ENCODE results near the gene NTN3.

DNA sequence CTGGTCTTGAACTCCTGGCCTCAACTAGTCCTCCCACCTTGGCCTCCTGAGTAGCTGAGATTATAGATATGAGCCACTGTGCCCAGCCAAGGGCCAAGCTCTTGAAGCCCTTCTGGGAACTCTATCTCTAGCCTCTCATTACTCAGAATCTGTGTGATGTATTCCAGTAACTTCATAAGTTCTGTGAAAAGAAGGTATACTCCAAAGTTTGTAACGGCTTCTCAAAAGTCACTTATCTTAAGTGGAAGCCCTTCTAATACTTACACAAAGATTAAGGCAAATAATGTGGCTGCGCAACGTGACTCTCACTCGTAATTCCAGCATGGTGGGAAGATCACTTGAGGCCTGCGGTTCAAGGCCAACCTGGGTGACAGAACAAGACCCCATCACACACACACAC is 23.5 kb downstream of the NTN3 start:
- TF ChIP-seq CREB1 (IDR thresholded peaks at IDR 0.05; ENCODE audit: low read depth) (no peak), TAF1 (IDR thresholded peaks at IDR 0.05; ENCODE audit: low read depth) (no peak), TEAD4 (IDR thresholded peaks at IDR 0.05) (no peak), EGR1 (IDR thresholded peaks at IDR 0.05) (no peak), TCF12 (IDR thresholded peaks at IDR 0.05; ENCODE audit: low read depth) (no peak), YY1 (IDR thresholded peaks at IDR 0.05; ENCODE audit: low read depth) (no peak)
- TF ChIP-seq, protein P1, sequence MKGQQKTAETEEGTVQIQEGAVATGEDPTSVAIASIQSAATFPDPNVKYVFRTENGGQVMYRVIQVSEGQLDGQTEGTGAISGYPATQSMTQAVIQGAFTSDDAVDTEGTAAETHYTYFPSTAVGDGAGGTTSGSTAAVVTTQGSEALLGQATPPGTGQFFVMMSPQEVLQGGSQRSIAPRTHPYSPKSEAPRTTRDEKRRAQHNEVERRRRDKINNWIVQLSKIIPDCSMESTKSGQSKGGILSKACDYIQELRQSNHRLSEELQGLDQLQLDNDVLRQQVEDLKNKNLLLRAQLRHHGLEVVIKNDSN (IDR thresholded peaks at IDR 0.05) = no peak
- TF ChIP-seq, protein P2, sequence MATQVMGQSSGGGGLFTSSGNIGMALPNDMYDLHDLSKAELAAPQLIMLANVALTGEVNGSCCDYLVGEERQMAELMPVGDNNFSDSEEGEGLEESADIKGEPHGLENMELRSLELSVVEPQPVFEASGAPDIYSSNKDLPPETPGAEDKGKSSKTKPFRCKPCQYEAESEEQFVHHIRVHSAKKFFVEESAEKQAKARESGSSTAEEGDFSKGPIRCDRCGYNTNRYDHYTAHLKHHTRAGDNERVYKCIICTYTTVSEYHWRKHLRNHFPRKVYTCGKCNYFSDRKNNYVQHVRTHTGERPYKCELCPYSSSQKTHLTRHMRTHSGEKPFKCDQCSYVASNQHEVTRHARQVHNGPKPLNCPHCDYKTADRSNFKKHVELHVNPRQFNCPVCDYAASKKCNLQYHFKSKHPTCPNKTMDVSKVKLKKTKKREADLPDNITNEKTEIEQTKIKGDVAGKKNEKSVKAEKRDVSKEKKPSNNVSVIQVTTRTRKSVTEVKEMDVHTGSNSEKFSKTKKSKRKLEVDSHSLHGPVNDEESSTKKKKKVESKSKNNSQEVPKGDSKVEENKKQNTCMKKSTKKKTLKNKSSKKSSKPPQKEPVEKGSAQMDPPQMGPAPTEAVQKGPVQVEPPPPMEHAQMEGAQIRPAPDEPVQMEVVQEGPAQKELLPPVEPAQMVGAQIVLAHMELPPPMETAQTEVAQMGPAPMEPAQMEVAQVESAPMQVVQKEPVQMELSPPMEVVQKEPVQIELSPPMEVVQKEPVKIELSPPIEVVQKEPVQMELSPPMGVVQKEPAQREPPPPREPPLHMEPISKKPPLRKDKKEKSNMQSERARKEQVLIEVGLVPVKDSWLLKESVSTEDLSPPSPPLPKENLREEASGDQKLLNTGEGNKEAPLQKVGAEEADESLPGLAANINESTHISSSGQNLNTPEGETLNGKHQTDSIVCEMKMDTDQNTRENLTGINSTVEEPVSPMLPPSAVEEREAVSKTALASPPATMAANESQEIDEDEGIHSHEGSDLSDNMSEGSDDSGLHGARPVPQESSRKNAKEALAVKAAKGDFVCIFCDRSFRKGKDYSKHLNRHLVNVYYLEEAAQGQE (IDR thresholded peaks at IDR 0.05; ENCODE audit: low read depth) = no peak
- TF ChIP-seq, protein P3, sequence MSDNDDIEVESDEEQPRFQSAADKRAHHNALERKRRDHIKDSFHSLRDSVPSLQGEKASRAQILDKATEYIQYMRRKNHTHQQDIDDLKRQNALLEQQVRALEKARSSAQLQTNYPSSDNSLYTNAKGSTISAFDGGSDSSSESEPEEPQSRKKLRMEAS (IDR thresholded peaks at IDR 0.05) = no peak
